ENCODE measurements around the gene SNX18. TPM values are rescaled to one million over a fixed set of nuclear protein-coding genes. Genes with fewer than 3 reads are reported as not detected.
A peak's percentile ranks its signal among the peaks of the same experiment; 100 is the strongest.

The SNX18 gene
- total and polyA plus RNA-seq, 2 of the 4 experiments (the other 2 are of a cell fraction), result 31.2 to 50.0 TPM

GRCh38 chr5:54547711-54548250, 30.2 kb downstream of the SNX18 start:
- H3K27me3 ChIP-seq (ENCODE audit: control insufficient read depth, insufficient read depth, low read length), result no peaks in the 10 kb centered on the region
- H4K8ac ChIP-seq (ENCODE audit: low read depth in 2 of 2, low read length in 2 of 2), result peak overlapping the region in 1 of 2 experiments; percentile 7; a peak in 1 of 4 replicates
- H2AK5ac ChIP-seq (ENCODE audit: low read depth, low read length), result peak overlapping the region; percentile 35
- no peak overlapping the region for H2BK20ac ChIP-seq (ENCODE audit: low read depth, low read length)
- H2BK120ac ChIP-seq (ENCODE audit: low read depth, low read length), result no peak overlapping the region
- H3K27ac ChIP-seq (ENCODE audit: insufficient read depth, low read length), result no peak overlapping the region; the same call in 1 of the 2 replicates
- ATAC-seq (ENCODE audit: low read depth) (peak; percentile 78), DNase-seq (peak; percentile 90)
- CTCF ChIA-PET, result no interaction called here
- WGBS, 2 experiments (ENCODE audit: extremely low coverage in 2 of 2, insufficient read length in 1 of 2), result no CpG with 5 or more reads among the region's 1 CpG
- 0 out of 2 replicates have a peak overlapping the region, but pooled peaks have one; percentile 32 for H3K4ac ChIP-seq (ENCODE audit: low read depth, low read length)
- H2BK5ac ChIP-seq (ENCODE audit: low read depth, low read length, poor library complexity, severe bottlenecking), result peak overlapping the region; percentile 22
- no peak overlapping the region for H3K56ac ChIP-seq (ENCODE audit: extremely low read depth, insufficient read depth, low read length)
- no TSS peak for BruUV-seq (replicated peaks)
- peaks cover 39% of the 10 kb centered on the region for H3K36me3 ChIP-seq (ENCODE audit: control insufficient read depth, insufficient read depth, low read length)
- no peaks in the 10 kb centered on the region for H3K9me3 ChIP-seq (ENCODE audit: control insufficient read depth, insufficient read depth, low read length)
- no peak overlapping the region; the same call in 2 of the 3 replicates for H2BK15ac ChIP-seq (ENCODE audit: low read depth, low read length)
- H3K18ac ChIP-seq (ENCODE audit: low read depth, low read length), result no peak overlapping the region
- no peak overlapping the region for H3K9ac ChIP-seq (ENCODE audit: low read depth, low read length)
- H2AK9ac ChIP-seq (replicated peaks; ENCODE audit: low read depth, low read length, poor library complexity), result no peak overlapping the region
- H3K79me1 ChIP-seq (ENCODE audit: low read depth in 1 of 2, low read length in 2 of 2), result peaks cover 34 to 80% of the 10 kb centered on the region in 2 experiments
- no peak overlapping the region for H2AFZ ChIP-seq (replicated peaks; ENCODE audit: low read length, poor library complexity)
- no peak overlapping the region for H4K5ac ChIP-seq (ENCODE audit: low read depth, low read length)
- no peak overlapping the region for H3K4me2 ChIP-seq (ENCODE audit: low read depth, low read length)
- peaks cover 8% of the 10 kb centered on the region for H3K4me1 ChIP-seq (ENCODE audit: control insufficient read depth, insufficient read depth, low read length)
- TF ChIP-seq RFX5 (IDR thresholded peaks at IDR 0.05; ENCODE audit: low read depth, low read length) (no peak), USF2 (IDR thresholded peaks at IDR 0.05; ENCODE audit: low read depth, low read length) (no peak), SMC3 (IDR thresholded peaks at IDR 0.05; ENCODE audit: low read depth, low read length) (no peak), CEBPB (IDR thresholded peaks at IDR 0.05; ENCODE audit: low read depth, low read length) (peak; percentile 75), FOS (IDR thresholded peaks at IDR 0.05; ENCODE audit: low read depth, low read length) (no peak), MAZ (IDR thresholded peaks at IDR 0.05; ENCODE audit: borderline replicate concordance, low read depth, low read length) (no peak), BHLHE40 (IDR thresholded peaks at IDR 0.05; ENCODE audit: low read depth, low read length) (no peak), RAD21 (IDR thresholded peaks at IDR 0.05; ENCODE audit: low read length) (no peak), POLR2A (IDR thresholded peaks at IDR 0.05; ENCODE audit: low read depth, low read length) (no peak)
- no peak overlapping the region for H3K4me3 ChIP-seq (ENCODE audit: insufficient read depth, low read depth, low read length)
- H3K9me1 ChIP-seq (ENCODE audit: insufficient read depth, low read length), result peaks cover 24% of the 10 kb centered on the region
- peak overlapping the region; percentile 36 for H3K14ac ChIP-seq (replicated peaks; ENCODE audit: low read depth, low read length)
- H4K91ac ChIP-seq (ENCODE audit: insufficient read depth, low read depth, low read length), result 0 out of 2 replicates have a peak overlapping the region, but pooled peaks have one; percentile 34
- in situ Hi-C loops (cut with MboI; ENCODE audit: low sequenced_read_pairs), result no loop called here
- H3K23ac ChIP-seq (ENCODE audit: low read depth, low read length), result no peak overlapping the region
- intact Hi-C loops (cut with micrococcal nuclease), result no loop called here
- POLR2A ChIA-PET (ENCODE audit: unreplicated experiment), result no interaction called here
- H4K20me1 ChIP-seq (ENCODE audit: insufficient read depth, low read length), result peaks cover 58% of the 10 kb centered on the region
- dilution Hi-C loops (cut with HindIII; ENCODE audit: low sequenced_read_pairs, unreplicated experiment), result no loop called here
